C4-2B (cell line): ENCODE data around the gene EPHX1.
"Not testable (repeated sequence)": the region's sequence is repeated elsewhere in the genome, so short reads cannot be mapped to it uniquely, and the experiment has no call there.

Experiments used
- H3K27ac ChIP-seq: fragments of 450-650 bp; 2 replicates; pipeline ENCODE4 v1.5.1; 2017
- CTCF ChIP-seq: fragments of 450-650 bp; conservative IDR thresholded peaks from 2 replicates; pipeline ENCODE4 v1.5.1; 2017; ENCODE audit warnings: mild to moderate bottlenecking
- ZFX ChIP-seq: fragments of 450-650 bp; IDR thresholded peaks from 2 replicates; pipeline ENCODE4 v1.6.1; 2017

Gene EPHX1

GRCh38 chr1:225809842-225810578 lies at the start of gene EPHX1:
TSS of gene EPHX1 (plus strand) at chr1:225810124. CDS start at chr1:225828730, 18,606 bp downstream.
- H3K27ac ChIP-seq = peak within 1 kb of the TSS; percentile 94
- TF ChIP-seq ZFX = peak; percentile 56; the same call in 1 of the 2 replicates
- peak; percentile 53 for TF ChIP-seq CTCF

DNA sequence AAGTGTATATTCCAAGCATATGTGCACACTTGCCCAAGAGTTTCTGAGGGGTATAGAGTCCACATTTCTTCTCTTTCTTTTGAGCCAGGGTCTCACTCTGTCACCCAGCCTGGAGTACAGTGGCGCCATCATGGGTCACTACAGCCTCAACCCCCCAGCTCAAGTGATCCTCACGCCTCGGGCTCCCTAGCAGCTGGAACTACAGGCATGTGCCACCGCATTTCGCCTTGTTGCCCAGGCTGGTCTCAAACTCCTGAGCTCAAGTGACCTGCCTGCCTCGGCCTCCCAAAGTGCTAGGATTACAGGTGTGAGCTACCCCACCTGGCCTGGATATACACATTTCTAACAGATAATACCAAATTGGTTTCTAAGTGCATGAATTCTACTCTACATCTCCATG lies 49.4 kb upstream of the EPHX1 start:
- no peak for TF ChIP-seq ZFX
- no peak for TF ChIP-seq CTCF

DNA sequence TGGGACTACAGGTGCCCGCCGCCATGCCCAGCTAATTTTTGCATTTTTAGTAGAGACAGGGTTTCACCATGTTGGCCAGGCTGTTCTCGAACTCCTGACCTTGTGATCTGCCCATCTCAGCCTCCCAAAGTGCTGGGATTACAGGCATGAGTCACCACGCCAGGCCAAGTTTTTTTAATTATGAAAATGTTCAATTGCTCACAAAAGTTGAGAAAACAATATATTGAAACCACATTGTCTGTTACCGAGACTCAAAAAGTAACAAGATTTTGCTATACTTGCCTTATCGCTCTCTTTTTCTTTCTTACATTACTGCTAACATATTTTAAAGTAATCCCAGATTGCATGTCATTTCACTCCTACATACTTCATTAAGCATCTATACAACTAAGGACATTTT lies 48.5 kb upstream of the EPHX1 start:
- not testable (repeated sequence) for H3K27ac ChIP-seq

More for the DNA sequence above, 49.4 kb upstream of the EPHX1 start:
- H3K27ac ChIP-seq = no peak overlapping the region

GRCh38 chr1:225762002-225762441 lies 47.9 kb upstream of the EPHX1 start:
- H3K27ac ChIP-seq = no peak overlapping the region
- TF ChIP-seq ZFX (no peak), CTCF (no peak)

DNA sequence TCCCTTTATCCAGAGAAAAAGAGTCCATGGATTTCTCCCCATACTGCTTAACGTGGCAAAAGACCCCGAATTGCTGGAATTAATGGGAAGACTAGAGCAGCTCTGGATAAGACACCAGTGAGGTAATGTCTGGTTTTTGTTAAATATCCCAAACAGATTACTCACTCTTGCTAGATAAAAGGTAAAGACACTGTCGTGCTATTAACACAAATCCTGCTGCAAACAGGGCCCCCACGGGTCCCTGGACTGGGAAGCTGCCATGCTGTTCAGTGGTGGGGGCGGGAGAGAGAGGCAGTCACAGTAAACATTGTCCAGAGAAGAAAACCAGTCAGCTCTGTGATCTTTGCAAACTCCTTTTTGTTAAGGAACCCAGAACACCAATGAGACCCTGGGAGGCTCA lies 47.5 kb upstream of the EPHX1 start:
- no peak for TF ChIP-seq ZFX
- no peak for TF ChIP-seq CTCF
- H3K27ac ChIP-seq = peak overlapping the region; percentile 63; the same call in 1 of the 2 replicates

DNA sequence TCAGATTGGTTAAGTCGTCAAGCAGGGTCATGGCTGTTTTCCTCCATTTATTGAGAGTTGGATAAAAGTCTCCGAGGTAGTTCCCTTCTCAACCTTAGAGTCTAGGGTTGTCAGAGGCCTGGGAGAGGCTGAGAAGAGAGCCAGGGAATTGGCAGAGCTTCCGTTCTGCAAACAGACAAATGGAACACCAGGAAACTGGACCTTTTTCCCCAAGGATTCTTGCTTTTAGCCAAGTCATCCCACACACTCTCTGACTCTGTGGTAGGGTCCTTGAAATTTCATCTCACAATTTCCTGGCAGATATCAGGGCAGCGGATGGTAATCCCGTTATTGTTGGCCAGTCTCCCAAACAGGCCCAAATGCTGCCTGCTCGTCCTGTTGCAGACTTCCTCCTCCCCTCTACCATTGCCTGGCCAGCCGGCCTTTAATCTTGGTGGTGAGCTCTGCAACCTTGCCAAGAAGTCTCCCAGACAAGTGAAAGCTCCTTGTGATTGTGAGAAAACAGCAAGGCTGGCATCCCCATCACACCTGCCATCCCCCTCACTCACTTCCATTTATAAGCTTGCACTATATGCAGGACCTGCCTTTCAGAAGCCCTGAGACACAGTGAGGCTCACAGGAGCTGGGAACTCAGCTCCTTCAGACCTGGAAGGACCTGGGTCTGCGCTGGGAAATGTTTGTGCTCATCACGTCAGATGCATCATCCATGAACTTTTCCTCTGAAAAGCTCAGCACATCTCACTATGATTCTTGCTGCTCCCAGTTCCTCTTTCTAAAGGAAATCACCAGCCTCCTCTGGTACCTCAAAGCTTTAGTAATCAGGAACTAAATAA lies 46.0 kb upstream of the EPHX1 start:
- TF ChIP-seq CTCF = no peak
- TF ChIP-seq ZFX = no peak
- H3K27ac ChIP-seq = peak overlapping the region; percentile 63

DNA sequence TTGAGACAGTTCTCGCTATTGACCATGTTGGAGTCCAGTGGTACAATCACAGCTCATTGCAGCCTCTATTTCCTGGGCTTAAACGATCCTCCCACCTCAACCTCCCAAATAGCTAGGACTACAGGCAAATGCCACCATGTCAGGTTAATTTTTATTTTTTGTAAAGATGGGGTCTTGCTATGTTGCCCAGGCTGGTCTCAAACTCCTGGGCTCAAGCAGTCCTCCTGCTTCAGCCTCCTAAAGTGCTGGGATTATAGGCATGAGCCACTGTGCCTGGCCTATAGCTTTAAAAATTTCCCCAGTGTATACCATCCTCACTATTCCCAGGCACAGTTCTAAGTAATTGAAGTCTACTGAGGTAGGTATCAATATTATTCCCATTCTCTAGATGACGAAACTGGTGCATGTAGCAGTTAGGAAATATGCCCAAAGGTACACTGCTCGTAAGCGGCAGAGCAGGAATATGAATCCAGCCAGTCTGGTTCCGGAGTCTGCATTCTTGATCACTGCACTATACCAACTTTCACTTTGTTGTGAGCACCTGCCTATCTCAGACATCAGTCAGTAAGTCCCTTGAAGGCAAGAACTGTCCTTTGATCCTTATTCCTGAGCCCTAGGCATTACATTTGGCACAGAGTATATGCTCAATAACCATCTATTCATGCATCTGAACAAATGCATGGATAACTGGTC lies 43.8 kb upstream of the EPHX1 start:
- no peak overlapping the region for H3K27ac ChIP-seq
- TF ChIP-seq CTCF (no peak), ZFX (no peak)
